HG02943 (cell line): ENCODE measurements around the gene ISG20L2.

Experiments
- ATAC-seq: cut with Tn5 transposase; IDR thresholded peaks from one replicate; pipeline ENCODE4 v1.9.1; 2021; ENCODE audit warnings: mild to moderate bottlenecking, low read depth, moderate library complexity; ENCODE audit not compliant: unreplicated experiment

Gene ISG20L2

GRCh38 chr1:156707417-156708217, 20.9 kb downstream of the ISG20L2 start:
- ATAC-seq: no peak

- ATAC-seq: no peak
Measured at GRCh38 chr1:156706657-156707416, 21.7 kb downstream of the ISG20L2 start.

GRCh38 chr1:156705918-156706656, 22.5 kb downstream of the ISG20L2 start:
- ATAC-seq: no peak

GRCh38 chr1:156705321-156705917, 23.1 kb downstream of the ISG20L2 start, which contains the start of gene CRABP2:
TSS of gene CRABP2 (minus strand) at chr1:156705583. CDS start at chr1:156705446, 137 bp downstream.
- ATAC-seq: no peak

GRCh38 chr1:156704930-156705320, 23.6 kb downstream of the ISG20L2 start:
- ATAC-seq: no peak

- ATAC-seq: no peak
Measured at GRCh38 chr1:156704166-156704711, 24.3 kb downstream of the ISG20L2 start.

- ATAC-seq: no peak
Measured at GRCh38 chr1:156703741-156704140, 24.8 kb downstream of the ISG20L2 start.

GRCh38 chr1:156703336-156703735, 25.2 kb downstream of the ISG20L2 start:
- no peak for ATAC-seq

GRCh38 chr1:156700736-156701531, 27.6 kb downstream of the ISG20L2 start:
- no peak for ATAC-seq

GRCh38 chr1:156698995-156699394, 29.6 kb downstream of the ISG20L2 start:
- ATAC-seq: no peak

- ATAC-seq: no peak
Measured at GRCh38 chr1:156697481-156697880, 31.1 kb downstream of the ISG20L2 start.

GRCh38 chr1:156696755-156697154, 31.8 kb downstream of the ISG20L2 start:
- no peak for ATAC-seq

GRCh38 chr1:156694690-156694962, 33.9 kb downstream of the ISG20L2 start:
- no peak for ATAC-seq

- no peak for ATAC-seq
Measured at GRCh38 chr1:156693848-156694689, 34.5 kb downstream of the ISG20L2 start.

GRCh38 chr1:156692925-156693847, 35.4 kb downstream of the ISG20L2 start:
- no peak for ATAC-seq

- ATAC-seq: no peak
Measured at GRCh38 chr1:156692441-156692924, 36.1 kb downstream of the ISG20L2 start.

- ATAC-seq: no peak
Measured at GRCh38 chr1:156691665-156692440, 36.7 kb downstream of the ISG20L2 start.
